Hepatic stellate cell (primary cell): ENCODE measurements around the gene TLE6.
"Not testable (repeated sequence)": the region's sequence is repeated elsewhere in the genome, so short reads cannot be mapped to it uniquely, and the experiment has no call there.

Experiments used
- DNase-seq: peaks from one replicate; pipeline ENCODE4 v3.0.0; 2011; ENCODE audit warnings: low spot score

TLE6 gene

GRCh38 chr19:2977001-2977745 is at the start of gene TLE6:
Gene TLE6, plus strand, starts transcription at chr19:2977564. Its CDS starts 670 bp downstream, at chr19:2978234.
- DNase-seq: peak; percentile 100

- no peak for DNase-seq
Measured at GRCh38 chr19:2933490-2933910, 43.9 kb upstream of the TLE6 start.

- not testable (repeated sequence) for DNase-seq
Measured at GRCh38 chr19:2935863-2936262, 41.5 kb upstream of the TLE6 start.

GRCh38 chr19:2942928-2943640 is 34.3 kb upstream of the TLE6 start:
- no peak for DNase-seq

- DNase-seq: no peak
Measured at GRCh38 chr19:2944403-2944774, 33.0 kb upstream of the TLE6 start.

- peak; percentile 100 for DNase-seq
Measured at GRCh38 chr19:2944775-2945574, 32.4 kb upstream of the TLE6 start, which contains the start of gene ZNF77. Gene ZNF77, minus strand, starts transcription at chr19:2944971. Its CDS starts 131 bp downstream, at chr19:2944840.

GRCh38 chr19:2945575-2946184 is 31.7 kb upstream of the TLE6 start:
- no peak for DNase-seq

- DNase-seq: no peak
Measured at GRCh38 chr19:2949939-2950285, 27.5 kb upstream of the TLE6 start.

GRCh38 chr19:2950286-2951124 is 26.9 kb upstream of the TLE6 start:
- peak; percentile 100 for DNase-seq

GRCh38 chr19:2952953-2953481 is 24.3 kb upstream of the TLE6 start:
- DNase-seq: no peak

- DNase-seq: no peak
Measured at GRCh38 chr19:2957160-2957559, 20.2 kb upstream of the TLE6 start.

- DNase-seq: no peak
Measured at GRCh38 chr19:2960120-2960519, 17.2 kb upstream of the TLE6 start.

- DNase-seq: peak; percentile 48
Measured at GRCh38 chr19:2962018-2962670, 15.2 kb upstream of the TLE6 start.

- DNase-seq: no peak
Measured at GRCh38 chr19:2963122-2963521, 14.2 kb upstream of the TLE6 start.

- not testable (repeated sequence) for DNase-seq
Measured at GRCh38 chr19:2963631-2964030, 13.7 kb upstream of the TLE6 start.

GRCh38 chr19:2964874-2965273 is 12.5 kb upstream of the TLE6 start:
- no peak for DNase-seq

- no peak for DNase-seq
Measured at GRCh38 chr19:2967972-2968371, 9.4 kb upstream of the TLE6 start.

- no peak for DNase-seq
Measured at GRCh38 chr19:2969104-2969504, 8.3 kb upstream of the TLE6 start.

- no peak for DNase-seq
Measured at GRCh38 chr19:2970201-2970835, 7.0 kb upstream of the TLE6 start.

GRCh38 chr19:2973229-2973628 is 4.1 kb upstream of the TLE6 start:
- no peak for DNase-seq
